Stimulated activated CD4-positive, alpha-beta T cell treated with anti-CD3 and anti-CD28 coated beads, Interleukin-2, amount 100 ng/mL, for 48 hours (primary cell): Measurements from ENCODE around the gene WBP2.
A peak's percentile ranks its signal among the peaks of the same experiment; 100 is the strongest.
"Not testable (repeated sequence)": the region's sequence is repeated elsewhere in the genome, so short reads cannot be mapped to it uniquely, and the experiment has no call there.

Source experiments
- DNase-seq, 2 donors: peaks; one replicate each; pipeline ENCODE4 v3.0.0-alpha.2; 2020

The WBP2 gene

GRCh38 chr17:75888484-75888883 lies 33.3 kb upstream of the WBP2 start:
- no peak for DNase-seq

- DNase-seq: not testable (repeated sequence)
Measured at GRCh38 chr17:75885860-75886259, 30.7 kb upstream of the WBP2 start.

GRCh38 chr17:75885431-75885830 lies 30.3 kb upstream of the WBP2 start:
- DNase-seq: no peak

- DNase-seq: no peak
Measured at GRCh38 chr17:75881678-75882454, 26.7 kb upstream of the WBP2 start.

GRCh38 chr17:75880266-75880665 lies 25.1 kb upstream of the WBP2 start:
- DNase-seq: no peak

DNA sequence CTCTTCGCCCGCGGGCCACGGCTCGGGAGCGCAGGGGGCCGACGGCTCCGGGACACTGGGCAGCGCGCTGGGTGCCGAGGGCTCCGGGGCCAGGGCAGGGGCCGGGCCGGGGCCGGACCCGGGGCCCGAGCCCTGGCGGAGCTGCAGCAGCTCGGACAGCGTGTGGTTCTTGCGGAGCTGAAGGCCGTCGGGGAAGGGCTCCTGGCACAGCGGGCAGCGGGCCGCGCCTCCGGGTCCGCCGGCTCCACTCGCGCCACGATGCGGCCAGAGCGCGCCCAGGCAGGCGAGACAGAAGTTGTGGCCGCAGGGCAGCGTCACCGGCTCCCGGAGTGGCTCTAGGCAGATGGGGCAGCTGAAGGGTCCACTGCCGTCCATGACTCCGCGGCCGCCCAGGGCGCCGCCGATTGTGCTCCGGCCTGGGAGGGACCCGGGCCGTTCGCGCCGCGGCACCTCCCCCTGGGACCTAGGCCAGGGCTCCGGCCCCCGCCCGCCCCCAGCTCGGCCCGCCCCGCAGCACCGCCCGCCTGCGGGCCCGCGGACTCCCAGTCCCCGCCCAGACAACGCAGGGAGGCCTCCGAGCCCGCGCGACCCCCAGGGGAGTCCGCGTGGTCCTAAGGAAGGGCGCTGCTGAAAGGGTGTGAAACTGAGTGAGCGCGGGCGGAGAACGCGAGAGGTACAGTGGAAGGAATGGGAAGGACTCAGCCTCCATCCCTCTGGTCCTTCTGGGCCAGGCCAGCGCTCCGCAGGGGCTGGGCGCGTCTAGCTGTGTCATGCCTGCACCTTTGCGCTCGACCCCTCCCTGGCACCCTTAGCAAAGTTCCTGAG lies 23.3 kb upstream of the WBP2 start, which contains the start of gene TRIM47:
TSS of gene TRIM47 (minus strand) at position 408 of the 825 bp plus-strand sequence. CDS start at position 375, 33 bp downstream.
- no peak for DNase-seq

DNA sequence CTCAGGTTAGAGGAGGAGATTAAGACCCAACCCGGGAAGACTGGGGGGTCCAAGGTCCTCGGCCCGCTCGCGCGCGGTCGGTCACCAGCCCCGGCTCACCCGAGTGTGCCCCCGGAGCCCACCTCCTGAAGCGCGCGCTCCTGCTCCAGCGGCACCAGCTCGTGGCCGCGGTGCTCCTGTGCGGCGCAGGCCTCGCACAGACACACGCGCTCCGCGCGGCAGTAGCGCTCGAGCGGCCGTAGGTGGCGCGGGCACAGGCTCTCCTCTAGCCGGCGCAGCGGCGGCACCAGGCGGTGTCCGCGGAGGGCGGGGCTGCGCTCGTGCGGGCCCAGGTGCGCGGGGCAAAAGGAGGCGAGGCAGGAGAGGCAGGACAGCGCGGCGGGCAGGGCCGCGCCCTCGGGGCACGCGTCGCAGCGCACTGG lies 22.6 kb upstream of the WBP2 start:
- DNase-seq: peak; percentile 58 to 66

DNA sequence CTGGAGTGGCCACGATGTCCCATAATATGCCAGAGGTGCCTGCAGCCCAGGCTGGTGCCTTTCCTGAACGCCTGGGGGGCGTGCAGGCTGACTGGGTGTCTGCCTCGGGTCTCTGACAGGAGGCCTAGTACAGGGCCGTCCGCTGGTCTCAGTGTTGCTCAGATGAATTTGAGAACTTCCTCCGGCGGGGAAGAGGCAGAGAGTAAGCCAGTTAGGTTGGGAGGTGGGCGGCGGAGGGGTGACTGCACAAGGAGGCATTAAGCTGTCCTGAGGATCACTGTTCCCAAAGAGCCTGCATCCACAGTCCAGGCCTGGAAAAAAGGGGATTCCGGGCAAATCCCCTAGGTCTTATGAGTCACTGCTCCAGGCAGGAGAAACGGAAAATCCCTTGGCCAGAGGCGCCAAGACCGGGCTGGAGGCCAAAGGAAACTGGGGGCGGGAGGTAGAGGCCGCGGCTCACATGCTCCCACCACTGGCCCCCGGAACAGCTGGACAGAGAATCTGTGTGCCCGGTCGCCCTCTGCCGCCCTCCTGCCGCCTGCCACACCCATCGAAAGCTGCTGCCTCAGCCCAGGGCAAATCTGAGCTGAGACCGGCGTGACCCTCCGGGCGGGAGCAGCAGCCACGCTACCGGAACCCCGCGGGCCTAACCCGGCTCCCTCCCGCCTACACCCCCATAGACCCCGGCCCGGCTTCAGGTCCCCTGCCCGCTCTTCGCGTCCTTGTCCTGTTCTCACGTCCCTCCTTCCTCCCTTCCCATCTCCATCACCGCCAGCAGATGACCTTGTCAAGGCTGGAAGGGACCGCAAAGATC lies 22.0 kb upstream of the WBP2 start:
- peak in 1 of 2 donors; percentile 38 for DNase-seq

DNA sequence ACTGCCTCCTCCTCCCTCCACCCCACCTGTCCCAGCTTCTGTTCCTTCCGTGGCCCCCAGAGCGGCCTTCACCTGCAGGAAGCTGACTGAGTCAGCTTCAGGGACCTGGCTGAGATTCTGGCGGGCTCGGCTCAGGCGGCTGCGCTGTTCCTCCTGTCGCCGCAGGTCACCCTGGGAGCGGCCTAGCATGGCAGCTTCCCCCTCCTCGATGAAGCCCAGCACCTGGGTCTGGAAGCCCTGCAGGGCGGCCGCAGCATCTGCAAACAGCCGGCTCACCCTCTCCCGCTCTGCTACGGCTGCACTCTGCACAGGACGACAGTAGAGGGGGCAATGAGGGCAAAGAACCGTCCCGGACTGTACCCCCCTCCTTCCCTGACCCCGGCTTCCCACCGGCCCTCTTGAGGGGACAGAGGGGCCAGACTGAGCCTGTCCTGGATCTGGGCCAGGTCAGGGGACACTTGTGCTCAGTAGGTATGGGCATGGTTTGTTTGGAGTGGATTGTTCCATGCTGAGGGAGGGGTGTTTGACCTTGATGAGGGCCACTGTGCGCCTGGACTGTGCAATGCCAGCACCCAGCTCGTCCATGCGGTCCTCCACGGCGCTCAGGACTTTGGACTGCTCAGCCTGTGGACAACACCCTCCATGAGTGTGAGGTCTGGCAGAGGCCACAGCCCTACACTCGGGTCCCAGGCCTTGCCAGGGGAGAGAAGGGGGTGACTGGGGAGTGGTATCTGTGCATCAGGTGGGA lies 21.2 kb upstream of the WBP2 start:
- peak in 1 of 2 donors; percentile 61 for DNase-seq

DNA sequence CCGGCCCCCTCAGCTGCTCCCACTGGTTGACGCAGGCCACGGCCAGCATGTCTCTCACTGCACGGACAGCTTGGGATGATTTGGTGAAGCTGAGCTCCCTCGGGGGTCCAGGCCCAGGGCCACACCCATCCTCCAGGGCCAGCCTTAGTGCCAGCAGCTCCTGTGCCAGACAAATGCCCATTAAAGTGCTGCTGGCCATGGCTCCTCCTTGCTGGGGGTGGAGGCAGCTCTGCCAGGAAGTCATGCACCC lies 20.7 kb upstream of the WBP2 start:
- no peak for DNase-seq

GRCh38 chr17:75875182-75875939 lies 20.2 kb upstream of the WBP2 start:
- no peak for DNase-seq

GRCh38 chr17:75874323-75875181 lies 19.4 kb upstream of the WBP2 start:
- DNase-seq: no peak

- no peak for DNase-seq
Measured at GRCh38 chr17:75873587-75874322, 18.6 kb upstream of the WBP2 start.

GRCh38 chr17:75872434-75873351 lies 17.6 kb upstream of the WBP2 start:
- DNase-seq: no peak

GRCh38 chr17:75870228-75870627 lies 15.1 kb upstream of the WBP2 start:
- not testable (repeated sequence) for DNase-seq

DNA sequence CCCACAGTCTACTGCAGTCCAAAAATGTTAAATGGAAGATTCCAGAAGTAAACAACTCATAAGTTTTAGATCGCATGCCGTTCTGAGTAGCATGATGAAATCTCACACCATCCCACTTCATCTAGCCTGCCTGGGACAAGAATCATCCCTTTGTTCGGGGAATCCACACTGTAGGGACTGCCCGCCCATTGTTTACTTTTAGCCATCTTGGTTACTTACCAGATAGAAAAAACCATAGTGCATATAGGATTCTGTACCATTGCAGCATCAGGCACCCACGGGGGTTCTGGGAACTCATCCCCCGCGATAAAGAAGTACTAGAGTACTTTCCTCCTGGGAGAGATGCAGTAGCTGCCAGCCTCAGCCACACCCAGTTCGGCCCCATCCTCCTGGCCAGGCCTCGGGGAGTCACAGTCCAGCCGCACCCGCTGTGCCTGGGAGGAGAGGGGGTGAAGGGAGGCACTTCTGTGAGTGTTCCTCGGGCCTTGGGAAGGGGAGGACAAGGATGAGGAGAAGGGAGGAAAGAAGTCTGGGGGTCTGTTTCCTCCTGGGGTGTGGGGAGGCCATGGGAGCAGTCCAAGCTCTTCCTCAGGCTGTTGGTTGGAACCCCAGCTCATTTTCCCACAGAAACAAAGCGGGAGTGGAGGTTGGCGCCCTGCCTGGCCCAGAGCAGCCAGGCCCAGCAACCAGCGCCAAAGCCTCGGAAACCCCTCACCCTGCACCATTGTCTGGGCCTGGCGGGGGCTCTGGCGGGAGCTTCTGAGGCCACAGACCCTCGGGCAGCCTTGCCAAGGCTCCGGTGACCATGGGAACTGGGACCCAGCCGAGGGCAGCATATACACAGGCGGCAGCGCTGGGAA lies 14.4 kb upstream of the WBP2 start:
- no peak for DNase-seq

GRCh38 chr17:75868730-75869281 lies 13.7 kb upstream of the WBP2 start:
- DNase-seq: not testable (repeated sequence)
